Measurements from ENCODE around the gene MRPL17. TPM values are rescaled to one million over a fixed set of nuclear protein-coding genes. Genes with fewer than 3 reads are reported as not detected.

Gene MRPL17
- total RNA-seq, 1 experiment from 2014 or later: 75.0 TPM

DNA sequence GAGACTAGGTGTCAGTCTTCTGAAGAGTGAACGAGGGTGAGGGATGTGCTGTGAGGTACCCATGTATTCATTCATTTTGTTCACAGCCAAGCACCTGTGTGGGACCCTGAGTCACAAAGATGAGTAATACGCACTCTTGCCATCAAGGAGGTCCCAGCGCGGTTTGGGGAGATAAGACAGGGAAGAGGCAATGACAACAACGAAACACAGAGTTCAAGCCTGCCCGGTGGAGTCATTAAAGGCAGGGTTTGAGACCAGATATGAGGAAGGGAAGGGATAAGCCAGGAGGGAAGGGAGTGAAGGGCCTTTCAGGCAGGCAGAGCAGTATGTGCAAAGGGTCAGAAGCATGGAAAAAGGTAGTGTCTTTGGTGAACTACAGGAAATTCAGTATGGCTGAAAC is 32.2 kb downstream of the MRPL17 start:
- POLR2A ChIA-PET: no interaction called here
- Histone ChIP-seq H3K9me2 (ENCODE audit: insufficient read depth) (no peaks in the 10 kb centered on the region), H3K4me3 (replicated peaks in 1 of 2; ENCODE audit: low read depth in 1 of 2, low read length in 2 of 2) (no peak overlapping the region), H3K27me3 (ENCODE audit: insufficient read depth, low read length) (peaks cover 32% of the 10 kb centered on the region; the same call in 1 of the 2 replicates), H4K20me1 (ENCODE audit: insufficient read depth) (no peaks in the 10 kb centered on the region), H3K27ac (ENCODE audit: low read depth, low read length) (no peak overlapping the region), H3K4me1 (ENCODE audit: control insufficient read depth in 1 of 2, insufficient read depth in 2 of 2, low read length in 2 of 2) (peaks cover 0 to 7% of the 10 kb centered on the region in 2 experiments; a peak in 2 of 4 replicates), H3K36me3 (ENCODE audit: control insufficient read depth in 1 of 2, insufficient read depth in 2 of 2, low read length in 2 of 2) (no peaks in the 10 kb centered on the region), H3K4me2 (ENCODE audit: low read length) (peak overlapping the region; percentile 40), H3K9me3 (ENCODE audit: control insufficient read depth in 1 of 2, insufficient read depth in 1 of 2, low read depth in 1 of 2, low read length in 2 of 2) (no peaks in the 10 kb centered on the region), H3K9ac (ENCODE audit: low read length) (no peak overlapping the region), H3K79me2 (ENCODE audit: insufficient read depth, low read length) (no peaks in the 10 kb centered on the region), H2AFZ (ENCODE audit: low read depth, low read length, poor library complexity, severe bottlenecking) (no peak overlapping the region)
- ATAC-seq (peak; percentile 28; the same call in 1 of the 2 replicates), DNase-seq (ENCODE audit: low read depth, low spot score) (no peak)
- peak; percentile 12; the same call in 1 of the 2 replicates for TF ChIP-seq JUND (IDR thresholded peaks at IDR 0.05)
- TF ChIP-seq ELF1 (IDR thresholded peaks at IDR 0.05; ENCODE audit: borderline replicate concordance, low read depth): no peak
- TF ChIP-seq, protein P1, sequence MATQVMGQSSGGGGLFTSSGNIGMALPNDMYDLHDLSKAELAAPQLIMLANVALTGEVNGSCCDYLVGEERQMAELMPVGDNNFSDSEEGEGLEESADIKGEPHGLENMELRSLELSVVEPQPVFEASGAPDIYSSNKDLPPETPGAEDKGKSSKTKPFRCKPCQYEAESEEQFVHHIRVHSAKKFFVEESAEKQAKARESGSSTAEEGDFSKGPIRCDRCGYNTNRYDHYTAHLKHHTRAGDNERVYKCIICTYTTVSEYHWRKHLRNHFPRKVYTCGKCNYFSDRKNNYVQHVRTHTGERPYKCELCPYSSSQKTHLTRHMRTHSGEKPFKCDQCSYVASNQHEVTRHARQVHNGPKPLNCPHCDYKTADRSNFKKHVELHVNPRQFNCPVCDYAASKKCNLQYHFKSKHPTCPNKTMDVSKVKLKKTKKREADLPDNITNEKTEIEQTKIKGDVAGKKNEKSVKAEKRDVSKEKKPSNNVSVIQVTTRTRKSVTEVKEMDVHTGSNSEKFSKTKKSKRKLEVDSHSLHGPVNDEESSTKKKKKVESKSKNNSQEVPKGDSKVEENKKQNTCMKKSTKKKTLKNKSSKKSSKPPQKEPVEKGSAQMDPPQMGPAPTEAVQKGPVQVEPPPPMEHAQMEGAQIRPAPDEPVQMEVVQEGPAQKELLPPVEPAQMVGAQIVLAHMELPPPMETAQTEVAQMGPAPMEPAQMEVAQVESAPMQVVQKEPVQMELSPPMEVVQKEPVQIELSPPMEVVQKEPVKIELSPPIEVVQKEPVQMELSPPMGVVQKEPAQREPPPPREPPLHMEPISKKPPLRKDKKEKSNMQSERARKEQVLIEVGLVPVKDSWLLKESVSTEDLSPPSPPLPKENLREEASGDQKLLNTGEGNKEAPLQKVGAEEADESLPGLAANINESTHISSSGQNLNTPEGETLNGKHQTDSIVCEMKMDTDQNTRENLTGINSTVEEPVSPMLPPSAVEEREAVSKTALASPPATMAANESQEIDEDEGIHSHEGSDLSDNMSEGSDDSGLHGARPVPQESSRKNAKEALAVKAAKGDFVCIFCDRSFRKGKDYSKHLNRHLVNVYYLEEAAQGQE (IDR thresholded peaks at IDR 0.05; ENCODE audit: low read depth): no peak
- TF ChIP-seq FOSL1 (IDR thresholded peaks at IDR 0.05; ENCODE audit: low read depth): peak; percentile 12; the same call in 1 of the 2 replicates
- intact Hi-C loops (cut with micrococcal nuclease): no loop called here
- no TSS peak for BruUV-seq (replicated peaks)
- CTCF ChIA-PET: no interaction called here
- RAD21 ChIA-PET (ENCODE audit: low non-redundant PET in 1 of 2, low total read pairs in 2 of 2, uncharacterized antibody in 2 of 2, unreplicated experiment in 2 of 2): no interaction called here

DNA sequence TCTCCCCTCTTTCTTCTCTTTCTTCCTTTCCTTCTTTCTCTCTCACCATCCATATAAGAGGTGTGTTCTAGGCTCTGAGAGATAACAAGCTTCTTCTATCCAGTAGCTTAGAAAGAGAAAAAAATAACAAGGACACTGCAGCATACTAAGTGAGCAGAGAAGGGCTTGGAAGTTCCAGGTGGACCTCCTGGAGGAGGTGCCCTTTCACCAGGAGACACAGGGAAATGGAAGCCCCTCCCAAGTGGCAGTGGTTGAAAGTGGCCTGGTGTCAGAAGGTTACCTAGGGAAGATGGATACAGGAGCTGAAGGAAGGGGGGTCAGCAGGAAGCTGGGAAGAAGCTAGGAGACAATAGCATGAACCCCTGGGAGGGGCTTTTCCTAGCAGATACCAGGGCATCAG is 33.0 kb downstream of the MRPL17 start:
- H3K9me2 ChIP-seq (ENCODE audit: insufficient read depth): no peaks in the 10 kb centered on the region
- no peaks in the 10 kb centered on the region for H3K36me3 ChIP-seq (ENCODE audit: control insufficient read depth in 1 of 2, insufficient read depth in 2 of 2, low read length in 2 of 2)
- no peak overlapping the region for H3K9ac ChIP-seq (ENCODE audit: low read length)
- H3K27me3 ChIP-seq (ENCODE audit: insufficient read depth, low read length): peaks cover 32% of the 10 kb centered on the region; the same call in 1 of the 2 replicates
- DNase-seq (ENCODE audit: low read depth, low spot score) (no peak), ATAC-seq (no peak)
- ChIA-PET RAD21 (ENCODE audit: low non-redundant PET in 1 of 2, low total read pairs in 2 of 2, uncharacterized antibody in 2 of 2, unreplicated experiment in 2 of 2) (no interaction called here), POLR2A (no interaction called here), CTCF (interaction anchor here (1.0 kb wide), 1 partner anchor 18 kb away, joined by 3 read pairs; no protein-coding TSS in a partner anchor)
- intact Hi-C loops (cut with micrococcal nuclease): no loop called here
- H3K9me3 ChIP-seq (ENCODE audit: control insufficient read depth in 1 of 2, insufficient read depth in 1 of 2, low read depth in 1 of 2, low read length in 2 of 2): no peaks in the 10 kb centered on the region
- peaks cover 0 to 7% of the 10 kb centered on the region in 2 experiments; a peak in 2 of 4 replicates for H3K4me1 ChIP-seq (ENCODE audit: control insufficient read depth in 1 of 2, insufficient read depth in 2 of 2, low read length in 2 of 2)
- no peak overlapping the region for H2AFZ ChIP-seq (ENCODE audit: low read depth, low read length, poor library complexity, severe bottlenecking)
- H3K79me2 ChIP-seq (ENCODE audit: insufficient read depth, low read length): no peaks in the 10 kb centered on the region
- H4K20me1 ChIP-seq (ENCODE audit: insufficient read depth): no peaks in the 10 kb centered on the region
- BruUV-seq (replicated peaks): no TSS peak
- no peak overlapping the region for H3K4me3 ChIP-seq (replicated peaks in 1 of 2; ENCODE audit: low read depth in 1 of 2, low read length in 2 of 2)
- no peak overlapping the region for H3K4me2 ChIP-seq (ENCODE audit: low read length)
- H3K27ac ChIP-seq (ENCODE audit: low read depth, low read length): no peak overlapping the region
- TF ChIP-seq YY1 (IDR thresholded peaks at IDR 0.05; ENCODE audit: extremely low read depth, insufficient replicate concordance, low read depth, low read length): no peak
- no peak for TF ChIP-seq EZH2 (IDR thresholded peaks at IDR 0.05)
- no peak for TF ChIP-seq POLR2AphosphoS5 (IDR thresholded peaks at IDR 0.05; ENCODE audit: low read depth, low read length)
- TF ChIP-seq SIN3A (IDR thresholded peaks at IDR 0.05; ENCODE audit: low read depth): no peak
- TF ChIP-seq, protein P2, sequence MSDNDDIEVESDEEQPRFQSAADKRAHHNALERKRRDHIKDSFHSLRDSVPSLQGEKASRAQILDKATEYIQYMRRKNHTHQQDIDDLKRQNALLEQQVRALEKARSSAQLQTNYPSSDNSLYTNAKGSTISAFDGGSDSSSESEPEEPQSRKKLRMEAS (IDR thresholded peaks at IDR 0.05): no peak
- no peak for TF ChIP-seq ZFX (IDR thresholded peaks at IDR 0.05)
- no peak for TF ChIP-seq JUND (IDR thresholded peaks at IDR 0.05)
- TF ChIP-seq, protein P1 (IDR thresholded peaks at IDR 0.05; ENCODE audit: low read depth): no peak
- no peak for TF ChIP-seq CBX3 (IDR thresholded peaks at IDR 0.05; ENCODE audit: low read depth)
- no peak for TF ChIP-seq RAD21 (IDR thresholded peaks at IDR 0.05; ENCODE audit: low read depth)
- TF ChIP-seq CEBPB (IDR thresholded peaks at IDR 0.05; ENCODE audit: low read depth): no peak
- TF ChIP-seq FOSL1 (IDR thresholded peaks at IDR 0.05; ENCODE audit: low read depth): no peak
- TF ChIP-seq EGR1 (IDR thresholded peaks at IDR 0.05; ENCODE audit: low read depth): no peak
